Parathyroid adenoma (tissue), 2 donors: ENCODE results near the gene KANK2.

Experiments used
- H2AFZ ChIP-seq: fragments of 300-600 bp; sonication (generic); one replicate; pipeline ENCODE4 v1.7.0; 2017; ENCODE audit warnings: antibody characterized with exemption, mild to moderate bottlenecking
- H3K27ac ChIP-seq: fragments of 300-600 bp; sonication (generic); one replicate; pipeline ENCODE4 v1.7.0; 2017
- H3K27me3 ChIP-seq: fragments of 300-600 bp; sonication (generic); one replicate; pipeline ENCODE4 v1.7.0; 2017; ENCODE audit warnings: low read length; ENCODE audit not compliant: control insufficient read depth, insufficient read depth
- H3K36me3 ChIP-seq: fragments of 300-600 bp; sonication (generic); one replicate; pipeline ENCODE4 v1.7.0; 2017; ENCODE audit warnings: low read length; ENCODE audit not compliant: control insufficient read depth, insufficient read depth
- H3K4me1 ChIP-seq: fragments of 300-600 bp; sonication (generic); one replicate; pipeline ENCODE4 v1.7.0; 2017; ENCODE audit warnings: control low read depth
- H3K4me2 ChIP-seq: fragments of 300-600 bp; sonication (generic); one replicate; pipeline ENCODE4 v1.7.0; 2017; ENCODE audit warnings: low read length
- H3K4me3 ChIP-seq: fragments of 300-600 bp; sonication (generic); one replicate; pipeline ENCODE4 v1.7.0; 2017; ENCODE audit warnings: low read depth, low read length
- H3K79me2 ChIP-seq: fragments of 300-600 bp; sonication (generic); one replicate; pipeline ENCODE4 v1.7.0; 2017; ENCODE audit warnings: control low read depth
- H3K9ac ChIP-seq: fragments of 300-600 bp; sonication (generic); one replicate; pipeline ENCODE4 v1.7.0; 2017; ENCODE audit warnings: mild to moderate bottlenecking
- H3K9me3 ChIP-seq: fragments of 300-600 bp; sonication (generic); one replicate; pipeline ENCODE4 v1.7.0; 2017; ENCODE audit warnings: low read length; ENCODE audit not compliant: control insufficient read depth
- CTCF ChIP-seq: fragments of 300-600 bp; sonication (generic); IDR thresholded peaks from one replicate; pipeline ENCODE4 v1.7.0; 2017; ENCODE audit warnings: antibody characterized with exemption, mild to moderate bottlenecking
- donor health status: primary hyperparathyroidism.

The KANK2 gene

GRCh38 chr19:11227195-11227886 lies 30.0 kb upstream of the KANK2 start:
- no peaks in the 10 kb centered on the region for H3K9me3 ChIP-seq
- H3K27ac ChIP-seq = no peak overlapping the region
- H3K4me3 ChIP-seq = no peak overlapping the region
- no peaks in the 10 kb centered on the region for H3K4me1 ChIP-seq
- no peak overlapping the region for H2AFZ ChIP-seq
- no peak overlapping the region for H3K9ac ChIP-seq
- H3K79me2 ChIP-seq = no peaks in the 10 kb centered on the region
- H3K4me2 ChIP-seq = no peak overlapping the region
- no peaks in the 10 kb centered on the region for H3K36me3 ChIP-seq
- no peaks in the 10 kb centered on the region for H3K27me3 ChIP-seq
- TF ChIP-seq CTCF = no peak

GRCh38 chr19:11226716-11227166 lies 29.4 kb upstream of the KANK2 start:
- Histone ChIP-seq H3K9me3 (no peaks in the 10 kb centered on the region), H3K27ac (no peak overlapping the region), H3K4me2 (no peak overlapping the region), H3K4me1 (no peaks in the 10 kb centered on the region), H3K27me3 (no peaks in the 10 kb centered on the region), H2AFZ (no peak overlapping the region), H3K36me3 (no peaks in the 10 kb centered on the region), H3K4me3 (no peak overlapping the region), H3K9ac (no peak overlapping the region), H3K79me2 (no peaks in the 10 kb centered on the region)
- no peak for TF ChIP-seq CTCF

- H3K27ac ChIP-seq = no peak overlapping the region
- no peaks in the 10 kb centered on the region for H3K36me3 ChIP-seq
- H2AFZ ChIP-seq = no peak overlapping the region
These were observed 28.5 kb upstream of the KANK2 start for GRCh38 chr19:11225815-11226214.

GRCh38 chr19:11225172-11225571 lies 27.8 kb upstream of the KANK2 start:
- no peak for TF ChIP-seq CTCF
- Histone ChIP-seq H3K79me2 (no peaks in the 10 kb centered on the region), H3K27me3 (no peaks in the 10 kb centered on the region), H3K27ac (no peak overlapping the region), H3K4me3 (no peak overlapping the region), H3K36me3 (no peaks in the 10 kb centered on the region), H3K4me2 (no peak overlapping the region), H3K9me3 (no peaks in the 10 kb centered on the region), H3K4me1 (no peaks in the 10 kb centered on the region), H2AFZ (no peak overlapping the region), H3K9ac (no peak overlapping the region)

More at GRCh38 chr19:11225815-11226214, 28.5 kb upstream of the KANK2 start:
- Histone ChIP-seq H3K9ac (no peak overlapping the region), H3K4me3 (no peak overlapping the region), H3K79me2 (no peaks in the 10 kb centered on the region), H3K9me3 (no peaks in the 10 kb centered on the region), H3K4me2 (no peak overlapping the region), H3K27me3 (no peaks in the 10 kb centered on the region), H3K4me1 (no peaks in the 10 kb centered on the region)
- no peak for TF ChIP-seq CTCF

GRCh38 chr19:11224429-11224828 lies 27.1 kb upstream of the KANK2 start:
- H2AFZ ChIP-seq = no peak overlapping the region
- no peaks in the 10 kb centered on the region for H3K79me2 ChIP-seq
- no peaks in the 10 kb centered on the region for H3K9me3 ChIP-seq
- no peak overlapping the region for H3K27ac ChIP-seq
- H3K27me3 ChIP-seq = no peaks in the 10 kb centered on the region
- H3K9ac ChIP-seq = no peak overlapping the region
- H3K4me1 ChIP-seq = no peaks in the 10 kb centered on the region
- no peak for TF ChIP-seq CTCF
- no peak overlapping the region for H3K4me3 ChIP-seq
- no peaks in the 10 kb centered on the region for H3K36me3 ChIP-seq
- H3K4me2 ChIP-seq = no peak overlapping the region
